ENCODE data around the gene FNDC3B.

The FNDC3B gene

GRCh38 chr3:172107403-172107802 is 68.0 kb downstream of the FNDC3B start:
- H3K36me3 ChIP-seq (ENCODE audit: insufficient read depth, low read length), result no peaks in the 10 kb centered on the region
- no peaks in the 10 kb centered on the region for H3K9me2 ChIP-seq (ENCODE audit: low read depth, low read length)
- TF ChIP-seq CTCF (IDR thresholded peaks at IDR 0.05; ENCODE audit: low read length) (no peak), EZH2 (IDR thresholded peaks at IDR 0.05; ENCODE audit: borderline replicate concordance, low read length) (no peak)
- no peak overlapping the region for H3K9ac ChIP-seq (ENCODE audit: low read length)
- no peaks in the 10 kb centered on the region for H3K9me3 ChIP-seq (ENCODE audit: low read length)
- no peak overlapping the region for H3K27ac ChIP-seq (ENCODE audit: low read depth, low read length, poor library complexity, severe bottlenecking)
- no peaks in the 10 kb centered on the region for H3K27me3 ChIP-seq (ENCODE audit: insufficient read depth, low read length)
- H3K4me2 ChIP-seq (ENCODE audit: low read length), result peak overlapping the region; percentile 1; the same call in 1 of the 2 replicates
- H4K20me1 ChIP-seq (ENCODE audit: insufficient read depth, low read length), result no peaks in the 10 kb centered on the region
- H3K4me3 ChIP-seq (ENCODE audit: low read depth, low read length, poor library complexity, severe bottlenecking), result no peak overlapping the region
- no peaks in the 10 kb centered on the region for H3F3A ChIP-seq (ENCODE audit: insufficient read depth, low read length)
- H3K79me2 ChIP-seq (ENCODE audit: insufficient read depth, low read length), result no peaks in the 10 kb centered on the region
- H2AFZ ChIP-seq (ENCODE audit: low read length), result no peak overlapping the region
- peaks cover 22% of the 10 kb centered on the region for H3K4me1 ChIP-seq (ENCODE audit: insufficient read depth, low read length, severe bottlenecking)

GRCh38 chr3:172110127-172110779 is 70.9 kb downstream of the FNDC3B start:
- peaks cover 17% of the 10 kb centered on the region for H3K4me1 ChIP-seq (ENCODE audit: insufficient read depth, low read length, severe bottlenecking)
- no peak overlapping the region for H3K4me2 ChIP-seq (ENCODE audit: low read length)
- no peaks in the 10 kb centered on the region for H3F3A ChIP-seq (ENCODE audit: insufficient read depth, low read length)
- H3K9me3 ChIP-seq (ENCODE audit: low read length), result no peaks in the 10 kb centered on the region
- 0 out of 2 replicates have a peak, but pooled peaks cover 2% of the 10 kb centered on the region for H4K20me1 ChIP-seq (ENCODE audit: insufficient read depth, low read length)
- TF ChIP-seq EZH2 (IDR thresholded peaks at IDR 0.05; ENCODE audit: borderline replicate concordance, low read length) (no peak), CTCF (IDR thresholded peaks at IDR 0.05; ENCODE audit: low read length) (no peak)
- H3K36me3 ChIP-seq (ENCODE audit: insufficient read depth, low read length), result no peaks in the 10 kb centered on the region
- H3K4me3 ChIP-seq (ENCODE audit: low read depth, low read length, poor library complexity, severe bottlenecking), result no peak overlapping the region
- no peak overlapping the region for H3K27ac ChIP-seq (ENCODE audit: low read depth, low read length, poor library complexity, severe bottlenecking)
- H2AFZ ChIP-seq (ENCODE audit: low read length), result no peak overlapping the region
- no peaks in the 10 kb centered on the region for H3K27me3 ChIP-seq (ENCODE audit: insufficient read depth, low read length)
- H3K9me2 ChIP-seq (ENCODE audit: low read depth, low read length), result no peaks in the 10 kb centered on the region
- no peak overlapping the region for H3K9ac ChIP-seq (ENCODE audit: low read length)
- no peaks in the 10 kb centered on the region for H3K79me2 ChIP-seq (ENCODE audit: insufficient read depth, low read length)

- Histone ChIP-seq H3K9ac (ENCODE audit: low read length) (no peak overlapping the region), H3K27me3 (ENCODE audit: insufficient read depth, low read length) (no peaks in the 10 kb centered on the region), H3K9me3 (ENCODE audit: low read length) (no peaks in the 10 kb centered on the region), H3F3A (ENCODE audit: insufficient read depth, low read length) (no peaks in the 10 kb centered on the region), H3K27ac (ENCODE audit: low read depth, low read length, poor library complexity, severe bottlenecking) (no peak overlapping the region), H3K36me3 (ENCODE audit: insufficient read depth, low read length) (no peaks in the 10 kb centered on the region), H3K4me1 (ENCODE audit: insufficient read depth, low read length, severe bottlenecking) (peaks cover 17% of the 10 kb centered on the region), H3K9me2 (ENCODE audit: low read depth, low read length) (no peaks in the 10 kb centered on the region), H3K4me2 (ENCODE audit: low read length) (no peak overlapping the region), H3K79me2 (ENCODE audit: insufficient read depth, low read length) (no peaks in the 10 kb centered on the region), H3K4me3 (ENCODE audit: low read depth, low read length, poor library complexity, severe bottlenecking) (no peak overlapping the region), H2AFZ (ENCODE audit: low read length) (no peak overlapping the region), H4K20me1 (ENCODE audit: insufficient read depth, low read length) (0 out of 2 replicates have a peak, but pooled peaks cover 2% of the 10 kb centered on the region)
- no peak for TF ChIP-seq CTCF (IDR thresholded peaks at IDR 0.05; ENCODE audit: low read length)
- TF ChIP-seq EZH2 (IDR thresholded peaks at IDR 0.05; ENCODE audit: borderline replicate concordance, low read length), result no peak
These were observed 71.8 kb downstream of the FNDC3B start for GRCh38 chr3:172111163-172111562.

Measured in OCI-LY1 (cell line).